HCT116 (cell line): Measurements from ENCODE around the gene TSPAN5. TPM values are rescaled to one million over a fixed set of nuclear protein-coding genes. Genes with fewer than 3 reads are reported as not detected.

Experiments
- ATAC-seq: fragments of 200-7000 bp; cut with Tn5 transposase; 2 replicates; pipeline ENCODE4 v1.9.1; 2020; ENCODE audit warnings: mild to moderate bottlenecking, moderate library complexity
- BruUV-seq: library from RNA; stranded (reverse); fragments of 400-500 nt; replicated peaks from 2 replicates; lab custom pipeline; 2021; lab: Mats Ljungman, UMichigan
- CTCF ChIA-PET: fragments of 300-600 bp; sonication (Branson Sonifier 250); formaldehyde crosslinking; loops from one replicate; lab custom pipeline; 2021; ENCODE audit warnings: antibody characterized with exemption; lab: Charles Lee
- POLR2A ChIA-PET: fragments of 300-600, 350-600 bp; sonication (Branson Sonifier 250); formaldehyde crosslinking; loops from one replicate; lab custom pipeline; 2021; ENCODE audit warnings: antibody characterized with exemption; lab: Charles Lee
- RAD21 ChIA-PET, 2 experiments: fragments of 300-600 bp; sonication (Branson Sonifier 250); formaldehyde crosslinking; loops; one replicate each; lab custom pipeline; 2023; ENCODE audit warnings: low total read pairs in 2 of 2; ENCODE audit not compliant: uncharacterized antibody in 2 of 2, unreplicated experiment in 2 of 2, low non-redundant PET in 1 of 2; lab: Charles Lee
- DNase-seq: peaks from one replicate; pipeline ENCODE4 v3.0.0-alpha.2; 2010; ENCODE audit warnings: low read depth, low spot score
- H2AFZ ChIP-seq: fragments of 200-600 bp; shearing (Covaris generic), sonication (generic); 2 replicates; pipeline ENCODE4 v1.6.1; 2017; ENCODE audit warnings: low read depth, mixed run types, mixed read lengths, antibody characterized with exemption, low read length; ENCODE audit not compliant: poor library complexity, severe bottlenecking
- H3K27ac ChIP-seq: 2 replicates; pipeline ENCODE4 v1.5.1; 2012; ENCODE audit warnings: low read depth, low read length
- H3K27me3 ChIP-seq: fragments of 200-600 bp; sonication (generic); 2 replicates; pipeline ENCODE4 v1.6.1; 2016; ENCODE audit warnings: mixed run types, low read length, mixed read lengths; ENCODE audit not compliant: insufficient read depth
- H3K36me3 ChIP-seq, 2 experiments: fragments of 200-500 bp in 1 of 2; fragments of 200-600 bp in 1 of 2; sonication (Bioruptor generic) in 1 of 2; sonication (generic) in 1 of 2; 2 replicates each; pipeline versions ENCODE4 v1.5.1 to v1.6.1; 2014 to 2016; ENCODE audit warnings: low read length in 2 of 2, inconsistent platforms in 1 of 2, mixed read lengths in 1 of 2, mixed run types in 1 of 2; ENCODE audit not compliant: insufficient read depth in 2 of 2, control insufficient read depth in 1 of 2
- H3K4me1 ChIP-seq, 2 experiments: fragments of 200-600 bp in 1 of 2; sonication (generic) in 1 of 2; 2 replicates each; pipeline versions ENCODE4 v1.5.1 to v1.6.1; 2012 to 2017; ENCODE audit warnings: low read length in 2 of 2, inconsistent platforms in 1 of 2, mild to moderate bottlenecking in 1 of 2, mixed read lengths in 1 of 2, mixed run types in 1 of 2, moderate library complexity in 1 of 2; ENCODE audit not compliant: insufficient read depth in 2 of 2, control insufficient read depth in 1 of 2
- H3K4me2 ChIP-seq: fragments of 200-600 bp; sonication (generic); 2 replicates; pipeline ENCODE4 v1.6.1; 2017; ENCODE audit warnings: mixed run types, low read length, mixed read lengths
- H3K4me3 ChIP-seq, 2 experiments: fragments of 200-600 bp in 1 of 2; sonication (generic) in 1 of 2; replicated peaks in 1 of 2; 2 replicates each; pipeline ENCODE4 v1.5.1; 2011 to 2016; ENCODE audit warnings: low read length in 2 of 2, control low read depth in 1 of 2, low read depth in 1 of 2, mild to moderate bottlenecking in 1 of 2, mixed read lengths in 1 of 2, mixed run types in 1 of 2
- H3K79me2 ChIP-seq: fragments of 200-600 bp; sonication (generic); 2 replicates; pipeline ENCODE4 v1.6.1; 2017; ENCODE audit warnings: mild to moderate bottlenecking, mixed run types, low read length, moderate library complexity, mixed read lengths; ENCODE audit not compliant: insufficient read depth
- H3K9ac ChIP-seq: fragments of 200-600 bp; sonication (generic); 2 replicates; pipeline ENCODE4 v1.6.1; 2016; ENCODE audit warnings: low read length, mixed read lengths
- H3K9me2 ChIP-seq: fragments of 200-600 bp; sonication (generic), shearing (Covaris generic); 2 replicates; pipeline ENCODE4 v1.6.1; 2017; ENCODE audit warnings: mixed run types, mild to moderate bottlenecking, moderate library complexity; ENCODE audit not compliant: insufficient read depth
- H3K9me3 ChIP-seq, 2 experiments: fragments of 200-500 bp in 1 of 2; fragments of 200-600 bp in 1 of 2; sonication (Bioruptor generic) in 1 of 2; sonication (generic) in 1 of 2; 2 replicates each; pipeline ENCODE4 v1.6.1; 2014 to 2017; ENCODE audit warnings: low read length in 2 of 2, mixed read lengths in 2 of 2, inconsistent platforms in 1 of 2, low read depth in 1 of 2, mild to moderate bottlenecking in 1 of 2, mixed run types in 1 of 2, moderate library complexity in 1 of 2; ENCODE audit not compliant: control insufficient read depth in 1 of 2, insufficient read depth in 1 of 2
- H4K20me1 ChIP-seq: fragments of 200-600 bp; sonication (generic), shearing (Covaris generic); 2 replicates; pipeline ENCODE4 v1.6.1; 2017; ENCODE audit warnings: mixed run types, mild to moderate bottlenecking, moderate library complexity; ENCODE audit not compliant: insufficient read depth
- ATF3 ChIP-seq: IDR thresholded peaks from 2 replicates; pipeline ENCODE4 v1.6.1; 2012
- CEBPB ChIP-seq: IDR thresholded peaks from 2 replicates; pipeline ENCODE4 v1.6.1; 2012; ENCODE audit warnings: low read depth
- CTCF ChIP-seq, 3 experiments: fragments of 200-600 bp in 1 of 3; sonication (generic) in 1 of 3; IDR thresholded peaks in 2 of 3; conservative IDR thresholded peaks in 1 of 3; 2 replicates each; pipeline ENCODE4 v1.5.1; 2012 to 2017; ENCODE audit warnings: low read depth in 2 of 3, low read length in 2 of 3, antibody characterized with exemption in 1 of 3, borderline replicate concordance in 1 of 3, control low read depth in 1 of 3, mild to moderate bottlenecking in 1 of 3, mixed read lengths in 1 of 3, mixed run types in 1 of 3, moderate library complexity in 1 of 3; ENCODE audit not compliant: insufficient read depth in 1 of 3
- EGR1 ChIP-seq: IDR thresholded peaks from 2 replicates; pipeline ENCODE4 v1.6.1; 2012; ENCODE audit warnings: low read depth
- ELF1 ChIP-seq: IDR thresholded peaks from 2 replicates; pipeline ENCODE4 v1.6.1; 2012; ENCODE audit warnings: low read depth, borderline replicate concordance
- EZH2 ChIP-seq: fragments of 200-600 bp; sonication (generic); IDR thresholded peaks from 2 replicates; pipeline ENCODE4 v1.6.1; 2017; ENCODE audit warnings: antibody characterized with exemption, mixed run types
- FOSL1 ChIP-seq: IDR thresholded peaks from 2 replicates; pipeline ENCODE4 v1.6.1; 2012; ENCODE audit warnings: low read depth
- MAX ChIP-seq: IDR thresholded peaks from 2 replicates; pipeline ENCODE4 v1.6.1; 2012
- REST ChIP-seq: IDR thresholded peaks from 2 replicates; pipeline ENCODE4 v1.6.1; 2012; ENCODE audit warnings: low read depth
- SIN3A ChIP-seq: IDR thresholded peaks from 2 replicates; pipeline ENCODE4 v1.6.1; 2012; ENCODE audit warnings: low read depth
- SP1 ChIP-seq: IDR thresholded peaks from 2 replicates; pipeline ENCODE4 v1.6.1; 2012; ENCODE audit warnings: low read depth
- TCF7L2 ChIP-seq: IDR thresholded peaks from 2 replicates; pipeline ENCODE4 v1.7.0; 2011; ENCODE audit warnings: borderline replicate concordance, inconsistent platforms; ENCODE audit not compliant: insufficient read depth, insufficient read length; ENCODE audit errors: extremely low read depth
- YY1 ChIP-seq: IDR thresholded peaks from 2 replicates; pipeline ENCODE4 v1.6.1; 2011; ENCODE audit warnings: low read length, low read depth, moderate library complexity, mild to moderate bottlenecking; ENCODE audit not compliant: insufficient replicate concordance; ENCODE audit errors: extremely low read depth
- ZBTB33 ChIP-seq: IDR thresholded peaks from 2 replicates; pipeline ENCODE4 v1.6.1; 2011; ENCODE audit warnings: mild to moderate bottlenecking, low read length, moderate library complexity; ENCODE audit not compliant: insufficient replicate concordance; ENCODE audit errors: extremely low read depth
- ZFX ChIP-seq: fragments of 450-650 bp; IDR thresholded peaks from 2 replicates; pipeline ENCODE4 v1.6.1; 2017
- intact Hi-C: fragments of 100-400 bp; cut with micrococcal nuclease; formaldehyde crosslinking; loops from 2 replicates; pipeline ENCODE4 v1.10.0; 2022
- total RNA-seq: library from RNA; stranded (reverse); gene quantifications from one replicate; pipeline ENCODE4 v1.2.1, GENCODE V29; 2021; ENCODE audit not compliant: unreplicated experiment

TSPAN5 gene
- total RNA-seq, 1 experiment from 2014 or later: 56.8 TPM

GRCh38 chr4:98706935-98707334, 48.5 kb upstream of the TSPAN5 start (continued):
- TF ChIP-seq CTCF (IDR thresholded peaks at IDR 0.05 in 2 of 3, conservative IDR thresholded peaks at IDR 0.05 in 1 of 3; ENCODE audit: borderline replicate concordance in 1 of 3, insufficient read depth in 1 of 3, low read depth in 2 of 3, low read length in 2 of 3): no peak
- TF ChIP-seq ZBTB33: no peak
- no peak for TF ChIP-seq ELF1
- no peak for TF ChIP-seq FOSL1
- no peak for TF ChIP-seq YY1

GRCh38 chr4:98706200-98706813, 47.9 kb upstream of the TSPAN5 start:
- ChIA-PET CTCF (no interaction called here), POLR2A (no interaction called here), RAD21 (no interaction called here)
- Histone ChIP-seq H3K27me3 (no peaks in the 10 kb centered on the region), H2AFZ (no peak overlapping the region), H3K4me1 (no peaks in the 10 kb centered on the region), H3K36me3 (no peaks in the 10 kb centered on the region), H3K9me2 (no peaks in the 10 kb centered on the region), H3K9me3 (no peaks in the 10 kb centered on the region; a peak in 2 of 4 replicates), H3K4me2 (no peak overlapping the region), H3K4me3 (no peak overlapping the region), H3K27ac (no peak overlapping the region), H4K20me1 (no peaks in the 10 kb centered on the region), H3K9ac (no peak overlapping the region), H3K79me2 (no peaks in the 10 kb centered on the region)
- intact Hi-C loops: no loop called here
- no TSS peak for BruUV-seq
- no peak for DNase-seq
- ATAC-seq: no peak
- no peak for TF ChIP-seq ATF3
- TF ChIP-seq ZFX: no peak
- TF ChIP-seq CEBPB: no peak
- no peak for TF ChIP-seq EZH2
- TF ChIP-seq SIN3A: no peak
- TF ChIP-seq REST: no peak
- no peak for TF ChIP-seq ELF1
- TF ChIP-seq EGR1: no peak
- no peak for TF ChIP-seq SP1
- no peak for TF ChIP-seq TCF7L2
- no peak for TF ChIP-seq MAX
